Hematopoietic multipotent progenitor cell treated with erythropoietin and hydrocortisone succinate and interleukin-3 and kit ligand, for 17 days (in vitro differentiated cells): ENCODE results near the gene RESF1.
A peak's percentile ranks its signal among the peaks of the same experiment; 100 is the strongest.

Experiments used
- DNase-seq: peaks from one replicate; pipeline ENCODE4 v3.0.0-alpha.2; 2015; ENCODE audit warnings: low spot score

Gene RESF1

GRCh38 chr12:31959701-31960391, 631 bp downstream of the RESF1 start:
- DNase-seq = peak; percentile 79

GRCh38 chr12:31961137-31961536, 1.9 kb downstream of the RESF1 start:
- peak; percentile 17 for DNase-seq

GRCh38 chr12:31962076-31962475, 2.9 kb downstream of the RESF1 start:
- DNase-seq = no peak

- DNase-seq = no peak
Observed at GRCh38 chr12:31964280-31964679, 5.1 kb downstream of the RESF1 start.

- DNase-seq = no peak
Observed at GRCh38 chr12:31965090-31965489, 5.9 kb downstream of the RESF1 start.

GRCh38 chr12:31966558-31967205, 7.5 kb downstream of the RESF1 start:
- DNase-seq = no peak

GRCh38 chr12:31967539-31967938, 8.3 kb downstream of the RESF1 start:
- DNase-seq = no peak

- DNase-seq = no peak
Observed at GRCh38 chr12:31970199-31970598, 11.0 kb downstream of the RESF1 start.

- no peak for DNase-seq
Observed at GRCh38 chr12:31973818-31974217, 14.6 kb downstream of the RESF1 start.

GRCh38 chr12:31974673-31975072, 15.5 kb downstream of the RESF1 start:
- no peak for DNase-seq

GRCh38 chr12:31984806-31985591, 25.8 kb downstream of the RESF1 start:
- no peak for DNase-seq

- DNase-seq = no peak
Observed at GRCh38 chr12:31985832-31986231, 26.6 kb downstream of the RESF1 start.

GRCh38 chr12:31989571-31990362, 30.6 kb downstream of the RESF1 start:
- DNase-seq = no peak

- DNase-seq = no peak
Observed at GRCh38 chr12:31991146-31991545, 31.9 kb downstream of the RESF1 start.

GRCh38 chr12:31991815-31992214, 32.6 kb downstream of the RESF1 start:
- DNase-seq = no peak

- DNase-seq = no peak
Observed at GRCh38 chr12:31999692-32000091, 40.5 kb downstream of the RESF1 start.

GRCh38 chr12:32000373-32001005, 41.3 kb downstream of the RESF1 start:
- DNase-seq = peak; percentile 72

- DNase-seq = peak; percentile 24
Observed at GRCh38 chr12:32002848-32003493, 43.8 kb downstream of the RESF1 start.

GRCh38 chr12:32003654-32004053, 44.4 kb downstream of the RESF1 start:
- DNase-seq = no peak

GRCh38 chr12:32005496-32006125, 46.4 kb downstream of the RESF1 start:
- DNase-seq = peak; percentile 90
